Common myeloid progenitor, CD34-positive (primary cell): ENCODE data around the gene MTMR3.

ENCODE experiments used
- CTCF ChIA-PET: fragments of 350-600 bp; sonication (Branson Sonifier 250); formaldehyde crosslinking; loops from one replicate; lab custom pipeline; 2021; ENCODE audit warnings: antibody characterized with exemption; lab: Charles Lee
- POLR2A ChIA-PET: fragments of 350-600 bp; sonication (Branson Sonifier 250); formaldehyde crosslinking; loops from one replicate; lab custom pipeline; 2021; ENCODE audit warnings: antibody characterized with exemption; lab: Charles Lee
- DNase-seq, 3 donors: peaks; one replicate each; pipeline versions ENCODE4 v3.0.0 to v3.0.0-alpha.2; 2013
- H3K27ac ChIP-seq, 2 experiments: 1 replicate in 1 of 2; 2 replicates in 1 of 2; pipeline ENCODE4 v1.7.0; 2013; ENCODE audit warnings: inconsistent platforms in 2 of 2, low read length in 2 of 2, mild to moderate bottlenecking in 2 of 2, low read depth in 1 of 2, moderate library complexity in 1 of 2; ENCODE audit not compliant: severe bottlenecking in 2 of 2, insufficient read depth in 1 of 2, poor library complexity in 1 of 2
- H3K27me3 ChIP-seq, 5 experiments: replicated peaks in 2 of 5; 1 replicate in 3 of 5; 2 replicates in 2 of 5; pipeline versions ENCODE4 v1.6.1 to v1.7.0; 2013; ENCODE audit warnings: low read length in 4 of 5, mild to moderate bottlenecking in 2 of 5, moderate library complexity in 2 of 5, inconsistent platforms in 1 of 5; ENCODE audit not compliant: insufficient read depth in 5 of 5, control insufficient read depth in 4 of 5
- H3K36me3 ChIP-seq, 4 experiments: 1 replicate in 2 of 4; 2 replicates in 2 of 4; pipeline versions ENCODE4 v1.6.1 to v1.7.0; 2013; ENCODE audit warnings: low read length in 3 of 4, control low read depth in 1 of 4, mild to moderate bottlenecking in 1 of 4; ENCODE audit not compliant: control insufficient read depth in 4 of 4, insufficient read depth in 4 of 4
- H3K4me1 ChIP-seq, 4 experiments: 1 replicate in 3 of 4; 2 replicates in 1 of 4; pipeline versions ENCODE4 v1.6.1 to v1.7.1; 2013; ENCODE audit warnings: low read length in 3 of 4, mild to moderate bottlenecking in 3 of 4, control low read depth in 1 of 4, inconsistent platforms in 1 of 4, moderate library complexity in 1 of 4; ENCODE audit not compliant: control insufficient read depth in 4 of 4, insufficient read depth in 4 of 4; ENCODE audit errors: control extremely low read depth in 1 of 4
- H3K4me3 ChIP-seq, 7 experiments: 1 replicate in 4 of 7; 2 replicates in 3 of 7; pipeline versions ENCODE4 v1.5.1 to v1.7.0; 2013; ENCODE audit warnings: mild to moderate bottlenecking in 7 of 7, low read length in 6 of 7, moderate library complexity in 6 of 7, inconsistent platforms in 2 of 7, low read depth in 2 of 7, control low read depth in 1 of 7; ENCODE audit not compliant: insufficient read depth in 4 of 7, control insufficient read depth in 1 of 7; ENCODE audit errors: extremely low read depth in 1 of 7
- H3K9me3 ChIP-seq, 5 experiments: 1 replicate in 4 of 5; 2 replicates in 1 of 5; pipeline versions ENCODE4 v1.6.1 to v1.7.1; 2013; ENCODE audit warnings: low read length in 4 of 5, mild to moderate bottlenecking in 2 of 5, inconsistent platforms in 1 of 5, low read depth in 1 of 5, moderate library complexity in 1 of 5; ENCODE audit not compliant: control insufficient read depth in 4 of 5, insufficient read depth in 2 of 5; ENCODE audit errors: control extremely low read depth in 1 of 5
- WGBS: methylation state at CpG from one replicate; pipeline ENCODE4 v1.1.5; 2013; ENCODE audit not compliant: insufficient coverage; 5-methylcytosine and 5-hydroxymethylcytosine counted together

The MTMR3 gene

GRCh38 chr22:30073743-30074142 lies 190.8 kb downstream of the MTMR3 start:
- CTCF ChIA-PET = no interaction called here
- H3K27ac ChIP-seq = no peak overlapping the region
- H3K4me1 ChIP-seq = no peaks in the 10 kb centered on the region
- H3K27me3 ChIP-seq = peaks cover 0 to 8% (median 2%) of the 10 kb centered on the region in 5 experiments
- 100% methylated on average over 2 of the region's 2 CpGs for WGBS
- H3K9me3 ChIP-seq = peaks cover 0 to 4% (median 0%) of the 10 kb centered on the region in 5 experiments
- no peak for DNase-seq
- POLR2A ChIA-PET = no interaction called here
- H3K36me3 ChIP-seq = no peaks in the 10 kb centered on the region
- H3K4me3 ChIP-seq = no peak overlapping the region

- Histone ChIP-seq H3K9me3 (peaks cover 0 to 4% (median 0%) of the 10 kb centered on the region in 5 experiments), H3K36me3 (no peaks in the 10 kb centered on the region), H3K4me1 (no peaks in the 10 kb centered on the region), H3K27me3 (peaks cover 0 to 8% (median 3%) of the 10 kb centered on the region in 5 experiments), H3K4me3 (no peak overlapping the region), H3K27ac (no peak overlapping the region)
- 81% methylated on average over 3 of the region's 3 CpGs for WGBS
- DNase-seq = no peak
- POLR2A ChIA-PET = no interaction called here
- CTCF ChIA-PET = no interaction called here
Measured at GRCh38 chr22:30074147-30074546, 191.2 kb downstream of the MTMR3 start.

GRCh38 chr22:30074994-30075393 lies 192.0 kb downstream of the MTMR3 start:
- CTCF ChIA-PET = interaction anchor here (0.6 to 1.6 kb wide), 4 partner anchors 10 to 449 kb away, joined by 3 to 6 read pairs (median 4); no protein-coding TSS in a partner anchor
- 100% methylated on average over 2 of the region's 3 CpGs for WGBS
- Histone ChIP-seq H3K4me1 (peaks cover 0 to 3% (median 1%) of the 10 kb centered on the region in 4 experiments), H3K36me3 (no peaks in the 10 kb centered on the region), H3K4me3 (no peak overlapping the region), H3K27me3 (peaks cover 0 to 9% (median 3%) of the 10 kb centered on the region in 5 experiments), H3K27ac (no peak overlapping the region), H3K9me3 (peaks cover 0 to 4% (median 0%) of the 10 kb centered on the region in 5 experiments)
- DNase-seq = no peak
- POLR2A ChIA-PET = interaction anchor here (0.5 to 0.6 kb wide), 3 partner anchors 118 to 470 kb away, joined by 3 to 6 read pairs (median 5); no protein-coding TSS in a partner anchor

GRCh38 chr22:30077279-30077880 lies 194.4 kb downstream of the MTMR3 start:
- H3K36me3 ChIP-seq = no peaks in the 10 kb centered on the region
- H3K4me3 ChIP-seq = no peak overlapping the region
- peaks cover 0 to 11% (median 5%) of the 10 kb centered on the region in 4 experiments for H3K4me1 ChIP-seq
- no peak for DNase-seq
- peaks cover 0 to 1% (median 0%) of the 10 kb centered on the region in 5 experiments for H3K9me3 ChIP-seq
- ChIA-PET CTCF (interaction anchor here (0.6 to 0.7 kb wide), 2 partner anchors 10 to 489 kb away, joined by 3 read pairs; no protein-coding TSS in a partner anchor), POLR2A (no interaction called here)
- 100% methylated on average over 1 of the region's 3 CpGs for WGBS
- H3K27me3 ChIP-seq = peaks cover 0 to 18% (median 3%) of the 10 kb centered on the region in 5 experiments
- no peak overlapping the region for H3K27ac ChIP-seq

GRCh38 chr22:30078320-30079311 lies 195.6 kb downstream of the MTMR3 start:
- peaks cover 0 to 11% (median 5%) of the 10 kb centered on the region in 4 experiments for H3K4me1 ChIP-seq
- ChIA-PET CTCF (interaction anchor here (0.6 to 1.3 kb wide), 2 partner anchors 11 to 304 kb away, joined by 3 to 4 read pairs; no protein-coding TSS in a partner anchor), POLR2A (interaction anchor here (0.6 kb wide), 2 partner anchors 412 to 499 kb away, joined by 3 to 4 read pairs; no protein-coding TSS in a partner anchor)
- DNase-seq = peak in 2 of 3 donors; percentile 16 to 18
- no peaks in the 10 kb centered on the region for H3K36me3 ChIP-seq
- H3K4me3 ChIP-seq = no peak overlapping the region
- peaks cover 0 to 18% (median 3%) of the 10 kb centered on the region in 5 experiments for H3K27me3 ChIP-seq
- whole genome bisulfite sequencing = 94% methylated on average over 5 of the region's 10 CpGs
- H3K27ac ChIP-seq = no peak overlapping the region
- H3K9me3 ChIP-seq = peaks cover 0 to 1% (median 0%) of the 10 kb centered on the region in 5 experiments

- DNase-seq = peak; percentile 20 to 50 (median 42)
- ChIA-PET CTCF (interaction anchor here (0.7 to 1.0 kb wide), 2 partner anchors 8 to 75 kb away, joined by 3 to 6 read pairs; no protein-coding TSS in a partner anchor), POLR2A (no interaction called here)
- no peaks in the 10 kb centered on the region for H3K36me3 ChIP-seq
- H3K4me3 ChIP-seq = peak within 1 kb of the TSS in 4 of 7 experiments; percentile 15 to 67 (median 60)
- peaks cover 0 to 16% (median 3%) of the 10 kb centered on the region in 5 experiments for H3K27me3 ChIP-seq
- peaks cover 0 to 11% (median 5%) of the 10 kb centered on the region in 4 experiments for H3K4me1 ChIP-seq
- WGBS = 11% methylated on average over 35 of the region's 53 CpGs
- H3K27ac ChIP-seq = no peak within 1 kb of the TSS
- H3K9me3 ChIP-seq = peaks cover 0 to 3% (median 0%) of the 10 kb centered on the region in 5 experiments
Measured at GRCh38 chr22:30079952-30080533, 197.1 kb downstream of the MTMR3 start, which contains the start of gene HORMAD2. TSS of gene HORMAD2 (plus strand) at chr22:30080464. CDS start at chr22:30093953, 13,489 bp downstream.
